PFSK-1 (cell line): ENCODE measurements around the gene RNPS1.

ENCODE experiments used
- POLR2AphosphoS5 ChIP-seq: IDR thresholded peaks from 2 replicates; pipeline ENCODE4 v1.6.1; 2012; ENCODE audit warnings: low read depth, mild to moderate bottlenecking, control low read depth, low read length, moderate library complexity
- REST ChIP-seq, 2 experiments: IDR thresholded peaks; 2 replicates each; pipeline versions ENCODE4 v1.6.1 to v1.8.0; 2011 to 2012; ENCODE audit warnings: low read depth in 2 of 2, low read length in 2 of 2, control low read depth in 1 of 2, inconsistent platforms in 1 of 2, mild to moderate bottlenecking in 1 of 2, moderate library complexity in 1 of 2; ENCODE audit not compliant: insufficient read depth in 1 of 2
- TAF1 ChIP-seq: IDR thresholded peaks from 2 replicates; pipeline ENCODE4 v1.6.1; 2012; ENCODE audit warnings: low read length, control low read depth, borderline replicate concordance; ENCODE audit not compliant: insufficient read depth

DNA sequence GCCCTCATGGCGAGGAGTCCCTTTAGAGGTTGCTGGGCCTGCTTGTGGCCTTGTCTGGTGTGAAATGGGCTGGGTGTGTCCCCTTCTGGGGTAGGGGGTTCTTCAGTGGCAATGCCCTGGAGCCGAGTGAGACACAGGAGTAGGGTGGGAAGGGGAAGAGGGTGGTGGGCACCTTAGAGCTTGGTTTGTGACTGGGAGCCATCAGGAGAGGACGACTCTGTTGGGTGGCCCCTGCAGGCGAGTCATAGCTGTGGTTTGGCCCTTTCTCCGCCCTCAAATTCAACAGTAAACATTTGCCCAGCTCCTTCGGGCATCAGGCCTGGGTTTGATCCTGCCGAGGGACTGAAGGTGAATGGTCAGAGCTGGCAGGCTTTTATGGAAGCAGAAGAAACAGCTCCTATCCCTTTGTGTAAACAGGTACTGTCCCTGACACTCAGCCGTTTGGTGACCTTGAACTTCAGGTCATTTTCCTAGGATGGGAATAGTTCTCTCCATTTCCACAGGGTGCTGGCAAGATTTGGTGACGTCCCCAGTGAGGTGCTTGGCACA lies 41.6 kb downstream of the RNPS1 start:
- TF ChIP-seq POLR2AphosphoS5 (no peak), REST (IDR thresholded peaks at IDR 0.05; ENCODE audit: insufficient read depth in 1 of 2, low read depth in 2 of 2, low read length in 2 of 2) (no peak), TAF1 (no peak)
